ENCODE data around the gene TCF20. TPM values are rescaled to one million over a fixed set of nuclear protein-coding genes. Genes with fewer than 3 reads are reported as not detected.

TCF20 gene
- total and polyA plus RNA-seq, 2 donors = 9.9 to 26.4 TPM

Other genes with a start within 250 kb of the TCF20 start
- 18.1 TPM for gene NAGA, start 199.8 kb downstream of the TCF20 start, total RNA-seq
- gene NAGA, start 199.8 kb downstream of the TCF20 start, polyA plus RNA-seq = 10.6 TPM
- gene PHETA2, start 196.4 kb downstream of the TCF20 start, total RNA-seq = 5.1 TPM
- gene PHETA2, start 196.4 kb downstream of the TCF20 start, polyA plus RNA-seq = 5.2 TPM
- gene SMDT1, start 191.0 kb downstream of the TCF20 start, total RNA-seq = 18.7 TPM
- gene SMDT1, start 191.0 kb downstream of the TCF20 start, polyA plus RNA-seq = 78.8 TPM
- gene NDUFA6, start 179.9 kb downstream of the TCF20 start, total RNA-seq = 99.7 TPM
- 90.0 TPM for gene NDUFA6, start 179.9 kb downstream of the TCF20 start, polyA plus RNA-seq
- gene CYP2D6, start 139.8 kb downstream of the TCF20 start, total RNA-seq = 0.42 TPM
- 9.2 TPM for gene CYP2D6, start 139.8 kb downstream of the TCF20 start, polyA plus RNA-seq
- gene NFAM1, start 161.8 kb upstream of the TCF20 start, total RNA-seq = 1.7 TPM
- 2.0 TPM for gene NFAM1, start 161.8 kb upstream of the TCF20 start, polyA plus RNA-seq
- 62.4 TPM for gene RRP7A, start 249.1 kb upstream of the TCF20 start, total RNA-seq
- gene RRP7A, start 249.1 kb upstream of the TCF20 start, polyA plus RNA-seq = 21.9 TPM